GM19025 (cell line): ENCODE data around the gene COMT.

Source experiments
- ATAC-seq: cut with Tn5 transposase; IDR thresholded peaks from one replicate; pipeline ENCODE4 v1.9.1; 2021; ENCODE audit warnings: mild to moderate bottlenecking, low read depth, moderate library complexity; ENCODE audit not compliant: unreplicated experiment

The COMT gene

DNA sequence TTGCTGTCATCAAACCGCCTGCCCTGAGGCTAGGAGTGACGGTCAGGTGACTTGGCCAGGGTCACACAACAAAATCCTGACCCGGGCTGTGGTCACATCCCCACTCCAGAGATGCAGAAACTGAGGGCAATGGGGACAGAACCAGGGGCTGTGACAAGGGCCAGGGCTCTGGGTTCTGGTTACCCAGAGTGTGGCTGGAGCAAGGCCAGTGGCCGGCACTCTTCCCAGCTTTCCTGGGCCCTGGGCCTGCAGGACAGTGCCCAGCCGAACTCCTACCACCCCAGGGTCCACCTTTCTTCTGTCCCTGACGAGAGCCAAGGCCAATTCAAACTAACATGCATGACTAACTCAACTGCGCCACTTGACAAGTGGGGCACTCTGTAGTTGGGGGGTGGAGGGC lies 39.2 kb downstream of the COMT start:
- ATAC-seq, result no peak

DNA sequence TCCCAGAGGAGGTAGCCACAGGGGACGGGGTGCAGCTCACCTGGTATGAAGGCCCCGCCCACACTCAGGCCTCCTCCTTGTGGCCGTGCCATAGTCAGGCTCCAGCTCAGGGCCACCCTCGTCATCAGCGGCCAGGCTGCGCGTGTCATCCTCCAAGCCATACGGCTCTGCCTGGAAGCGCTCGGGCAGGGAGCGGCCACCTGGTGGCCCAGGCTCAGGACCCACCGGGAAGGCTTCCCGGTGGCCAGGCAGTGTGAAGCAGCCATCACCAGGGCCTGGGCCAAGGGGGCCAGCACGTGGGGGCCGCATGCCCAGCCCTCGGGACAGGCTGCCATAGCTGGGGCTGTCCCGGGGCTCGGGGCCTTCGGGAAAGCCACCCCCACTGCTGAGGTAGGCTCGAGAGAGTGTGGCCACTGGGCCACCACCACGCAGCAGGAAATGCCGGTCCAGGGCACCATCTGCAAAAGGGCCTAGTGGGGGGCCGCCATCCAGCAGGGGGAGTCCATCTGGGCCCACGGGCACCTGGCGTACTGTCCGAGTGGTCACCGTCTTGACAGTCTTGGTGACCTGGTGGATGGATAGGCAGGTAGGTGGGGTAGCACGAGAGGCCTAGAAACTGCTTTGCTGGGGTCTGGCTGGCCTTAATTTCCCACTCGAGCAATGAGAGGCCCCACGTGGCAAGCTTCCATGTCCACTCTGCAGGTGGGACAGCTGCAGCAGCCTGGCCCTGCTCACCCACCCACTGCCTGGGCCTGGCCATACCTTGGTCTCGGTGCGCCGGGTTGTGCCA lies 39.8 kb downstream of the COMT start:
- ATAC-seq, result no peak

DNA sequence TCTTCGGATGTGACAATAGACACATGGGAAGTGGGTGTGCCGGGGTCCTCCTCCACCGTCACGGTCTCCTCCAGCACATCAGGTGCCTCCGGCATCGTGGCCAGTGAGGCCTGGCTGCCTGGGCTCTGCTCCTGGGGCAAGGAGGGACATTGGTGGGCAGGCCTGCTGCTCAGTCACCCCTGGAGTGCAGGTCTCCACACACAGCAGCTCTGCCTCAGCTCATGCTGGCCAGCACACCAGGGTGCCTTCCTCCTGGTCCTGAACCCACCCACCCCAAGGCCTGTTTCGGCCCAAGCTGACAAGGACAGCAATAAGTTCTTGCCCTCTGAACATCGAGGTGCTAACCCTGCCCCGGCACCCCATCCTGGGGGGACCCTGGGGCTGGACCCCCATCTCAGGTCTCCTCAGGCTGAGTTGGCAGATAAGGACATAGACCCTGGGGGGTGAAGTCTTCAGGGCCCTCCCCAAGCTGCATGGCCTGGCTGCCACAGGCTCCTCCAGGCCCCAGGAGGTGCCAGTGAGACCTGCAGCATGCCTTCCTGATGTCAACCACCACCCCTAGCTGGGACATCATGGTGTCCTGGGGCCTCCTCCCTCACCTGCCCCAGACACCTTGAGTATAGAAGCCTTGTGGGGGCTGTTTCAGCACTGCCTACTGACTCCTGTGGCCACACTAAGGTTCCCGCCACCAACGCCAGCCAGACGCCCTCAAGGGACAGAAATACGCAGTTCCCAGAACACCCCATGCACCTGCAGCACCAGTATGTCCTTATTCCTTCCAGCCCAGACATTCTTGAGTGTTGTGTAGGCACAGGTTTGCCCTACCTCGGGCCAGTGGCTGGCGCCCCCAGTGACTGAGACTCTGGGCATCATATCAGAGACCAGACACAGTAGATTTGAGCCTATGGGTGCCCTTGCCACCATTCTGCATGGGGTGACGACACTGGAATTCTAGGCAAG lies 40.7 kb downstream of the COMT start:
- ATAC-seq, result no peak

DNA sequence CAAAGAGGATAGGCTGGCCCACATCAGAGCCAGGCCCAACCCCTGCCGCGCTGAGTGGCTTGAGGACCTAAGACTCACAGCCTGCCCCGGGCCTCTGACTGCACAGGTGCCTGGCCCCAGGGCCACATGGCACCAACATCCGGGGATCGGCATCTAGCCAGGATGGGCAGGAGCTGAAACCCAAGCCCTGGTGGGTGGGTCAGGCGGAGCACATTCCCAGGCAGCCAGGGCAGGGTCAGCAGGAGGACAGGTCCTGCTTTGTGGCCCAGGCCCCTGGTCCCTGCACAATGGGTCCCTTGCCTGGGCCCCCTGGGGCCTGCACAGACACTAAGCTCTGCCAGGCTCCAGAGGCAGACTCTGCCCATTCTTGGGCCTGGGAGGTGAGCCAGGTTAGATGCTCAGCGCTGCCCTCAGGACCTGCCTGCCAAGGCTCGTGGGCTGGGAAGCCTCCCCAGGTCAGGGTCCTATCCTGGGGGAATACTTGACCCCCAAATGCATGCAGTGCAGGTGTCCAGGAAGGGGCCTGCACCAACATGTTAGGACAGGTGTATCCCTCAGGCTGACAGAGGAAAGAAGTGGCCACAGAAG lies 41.5 kb downstream of the COMT start:
- no peak for ATAC-seq

DNA sequence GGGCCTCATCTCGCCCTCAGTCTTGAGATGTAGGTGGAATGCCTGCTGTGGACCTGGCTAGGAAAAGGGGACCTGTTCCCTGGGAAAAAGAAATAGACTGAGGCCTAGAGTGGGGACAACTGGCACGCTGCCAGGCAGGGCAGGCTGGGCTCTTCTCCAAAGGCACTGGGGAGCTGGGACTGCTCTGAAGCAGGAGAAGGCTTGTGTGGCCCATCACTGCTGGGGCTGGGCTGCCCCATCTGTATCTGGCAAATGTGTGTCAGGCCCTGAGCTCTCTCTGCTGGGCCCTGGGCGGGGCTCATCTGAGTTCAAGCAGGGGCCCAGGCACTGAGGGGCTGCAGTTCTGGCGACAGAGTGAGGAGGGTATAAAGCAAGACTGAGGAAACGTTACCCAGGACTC lies 42.2 kb downstream of the COMT start:
- ATAC-seq, result no peak

DNA sequence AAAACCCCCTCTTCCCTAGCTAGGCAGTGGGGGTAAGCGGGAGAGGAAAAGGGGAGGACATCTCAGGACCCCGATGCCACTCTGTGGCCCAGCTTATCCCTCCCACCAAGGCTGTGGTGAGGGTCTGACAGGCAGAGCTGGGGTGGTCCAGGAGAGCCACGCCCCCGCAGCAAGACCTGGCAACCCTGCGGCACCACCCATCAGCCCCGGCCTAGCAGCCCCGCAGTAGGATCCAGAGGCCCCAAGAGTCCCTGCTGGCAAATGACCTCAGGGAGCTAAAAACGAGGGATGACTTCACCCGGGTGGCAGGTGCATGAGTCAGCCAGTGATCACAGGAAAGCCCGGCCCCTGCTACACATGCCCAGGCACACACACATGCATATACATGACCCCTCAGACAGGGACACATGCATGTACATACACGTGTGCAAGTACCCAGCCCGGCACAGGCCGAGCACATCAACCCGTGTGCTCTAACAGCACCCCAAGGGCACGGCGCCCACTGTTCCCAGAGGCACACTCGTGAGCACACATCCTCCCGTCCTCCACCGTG lies 42.7 kb downstream of the COMT start:
- no peak for ATAC-seq

DNA sequence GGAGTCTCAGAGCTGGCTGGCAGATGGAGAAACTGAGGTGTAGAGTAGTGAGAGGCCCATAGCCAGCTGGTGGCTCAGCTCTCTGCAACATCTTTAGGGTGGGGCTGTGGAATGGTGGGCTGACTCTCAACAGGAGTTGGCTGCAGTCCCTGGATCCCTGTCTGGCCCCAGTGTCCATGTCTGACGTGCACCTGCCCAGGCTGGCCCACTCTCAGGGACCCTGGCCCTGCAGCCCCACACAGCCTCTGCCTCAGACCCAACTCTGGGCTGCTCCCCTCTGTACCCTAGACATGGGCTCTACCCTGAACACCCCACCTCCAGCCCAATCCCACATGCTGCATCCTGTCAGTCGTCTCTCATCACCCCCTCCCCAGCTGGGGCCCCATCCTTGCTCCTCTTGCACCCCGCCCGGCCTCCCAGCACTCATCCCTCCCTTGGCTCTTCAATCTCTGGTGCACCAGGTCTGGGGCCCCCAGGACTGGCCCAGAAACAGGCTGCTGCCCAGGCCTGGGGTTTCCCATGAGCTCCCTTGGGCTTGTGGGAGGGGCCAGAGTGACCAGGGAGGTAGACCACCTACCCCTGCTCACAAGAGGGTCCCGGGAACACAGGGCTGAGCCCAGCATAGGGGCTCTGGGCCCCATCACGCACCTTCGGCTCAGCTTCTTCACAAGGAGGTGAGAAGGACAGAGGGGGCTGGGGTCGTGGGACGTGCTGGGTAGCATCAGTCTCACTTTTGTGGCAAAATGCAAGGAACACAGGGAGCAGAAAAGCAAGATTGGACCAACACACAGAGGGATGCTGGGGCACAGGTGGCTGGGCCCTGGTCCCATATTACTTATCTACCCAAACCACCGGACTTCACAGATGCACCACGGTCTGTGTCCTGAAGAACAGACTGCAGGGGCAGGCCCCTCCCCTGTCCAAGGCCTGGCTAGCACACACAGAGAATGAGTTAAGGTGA lies 43.6 kb downstream of the COMT start:
- no peak for ATAC-seq

DNA sequence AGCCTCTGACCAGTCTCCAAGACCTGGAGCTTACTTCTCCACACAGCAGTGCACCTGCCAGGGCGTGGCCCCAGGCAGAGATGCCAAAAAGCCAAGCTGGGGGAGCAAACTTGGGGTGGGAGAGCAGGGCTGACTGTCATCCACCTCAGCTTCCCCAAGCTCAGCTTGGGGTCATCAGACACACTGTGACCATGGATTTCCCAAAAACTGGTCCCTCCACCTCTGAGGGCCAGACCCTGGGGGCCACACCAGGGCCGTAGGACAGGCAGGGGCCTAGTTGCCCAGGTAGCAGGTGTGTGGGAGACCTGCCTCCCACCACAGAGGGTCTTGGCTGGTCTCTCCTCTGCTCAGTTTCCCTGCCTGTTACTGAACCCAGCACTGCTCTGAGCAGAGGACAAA lies 44.4 kb downstream of the COMT start:
- ATAC-seq, result no peak

DNA sequence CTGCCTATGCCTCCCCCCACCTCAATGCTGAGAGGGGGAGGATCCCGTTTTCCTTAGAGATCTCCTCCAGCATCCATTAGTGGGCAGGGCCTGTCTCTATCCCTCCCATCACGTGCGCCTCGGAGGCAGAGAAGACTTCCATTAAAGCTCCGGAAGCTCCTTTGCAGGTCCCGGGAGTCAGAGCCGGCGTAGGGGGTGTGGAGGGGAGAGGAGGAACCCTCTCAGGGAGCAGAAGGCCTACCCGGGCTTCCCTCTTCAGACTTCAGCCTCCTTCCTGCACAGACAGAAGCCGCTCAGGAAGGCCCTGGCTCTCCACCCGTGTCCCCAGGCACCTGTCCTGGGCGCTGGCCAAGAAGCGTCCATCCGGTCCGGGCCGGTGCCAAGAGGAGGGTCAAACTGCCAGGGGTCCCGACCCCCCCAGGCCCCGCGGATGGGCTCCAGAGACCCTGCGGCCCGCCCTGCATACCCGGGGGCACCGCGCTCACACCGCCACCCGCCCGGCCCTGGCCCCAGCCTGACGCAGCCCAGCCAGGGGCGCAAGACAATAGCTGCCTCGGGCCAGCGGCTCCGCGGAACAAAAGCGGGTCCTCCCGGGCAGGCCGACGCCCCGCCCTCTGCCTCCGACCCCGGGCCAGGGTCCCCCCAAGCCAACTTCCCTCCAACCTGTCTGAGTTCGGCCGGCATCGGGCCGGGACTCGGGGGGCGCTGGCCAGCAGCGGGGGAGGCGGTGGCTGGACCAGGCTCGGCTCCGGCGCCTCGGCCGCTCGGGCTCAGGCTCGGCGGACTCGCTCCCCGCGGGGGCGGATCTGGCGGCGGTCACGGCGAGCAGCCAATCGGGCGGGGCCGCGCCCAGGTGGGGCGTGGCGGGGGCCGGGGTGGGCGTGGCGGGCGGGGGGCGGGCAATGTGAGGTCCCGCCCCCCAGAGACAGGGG lies 45.1 kb downstream of the COMT start:
- ATAC-seq, result no peak

DNA sequence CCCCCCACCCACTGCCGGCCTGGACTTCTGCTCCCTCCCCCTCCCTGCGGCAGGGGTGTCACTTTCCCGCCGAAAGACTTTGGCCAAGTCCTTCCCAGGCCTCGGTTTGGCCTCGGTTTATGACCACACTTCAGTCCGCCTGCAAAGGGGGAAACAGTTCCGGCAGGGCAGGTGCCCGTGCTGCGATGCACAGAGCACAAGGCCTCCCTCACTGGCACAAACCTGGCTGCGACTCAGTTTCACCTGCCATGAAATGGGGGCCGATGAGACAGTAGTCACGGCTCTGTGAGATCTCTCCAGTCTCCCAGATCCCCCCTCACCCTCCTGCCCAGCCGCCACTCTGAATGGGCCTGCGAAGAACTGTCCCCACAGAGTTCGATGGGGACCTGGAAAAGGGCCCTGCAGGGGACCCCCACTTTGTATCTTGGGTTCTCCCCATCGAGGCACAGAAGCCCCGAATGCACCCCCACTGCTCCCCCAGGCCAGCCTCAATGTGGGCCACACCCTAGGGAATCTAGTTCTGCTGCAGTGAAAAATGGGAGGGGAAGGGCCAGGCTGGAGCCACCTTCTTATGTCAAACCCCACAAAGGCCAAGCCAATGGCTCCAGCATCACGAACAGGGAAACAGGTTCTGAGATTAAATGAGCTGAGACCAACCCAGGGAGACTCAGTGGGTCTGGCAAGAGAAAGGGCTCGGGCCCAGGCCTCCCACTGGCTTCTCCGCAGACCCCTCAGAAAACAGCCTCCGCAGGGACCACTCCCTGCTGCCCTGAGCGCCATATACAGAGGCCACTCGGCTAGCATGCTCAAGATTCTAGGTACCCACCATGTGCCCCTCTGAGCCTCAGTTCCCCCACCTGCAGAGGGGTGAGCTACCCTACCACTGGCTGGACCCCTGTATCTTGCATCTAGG lies 46.1 kb downstream of the COMT start:
- no peak for ATAC-seq

DNA sequence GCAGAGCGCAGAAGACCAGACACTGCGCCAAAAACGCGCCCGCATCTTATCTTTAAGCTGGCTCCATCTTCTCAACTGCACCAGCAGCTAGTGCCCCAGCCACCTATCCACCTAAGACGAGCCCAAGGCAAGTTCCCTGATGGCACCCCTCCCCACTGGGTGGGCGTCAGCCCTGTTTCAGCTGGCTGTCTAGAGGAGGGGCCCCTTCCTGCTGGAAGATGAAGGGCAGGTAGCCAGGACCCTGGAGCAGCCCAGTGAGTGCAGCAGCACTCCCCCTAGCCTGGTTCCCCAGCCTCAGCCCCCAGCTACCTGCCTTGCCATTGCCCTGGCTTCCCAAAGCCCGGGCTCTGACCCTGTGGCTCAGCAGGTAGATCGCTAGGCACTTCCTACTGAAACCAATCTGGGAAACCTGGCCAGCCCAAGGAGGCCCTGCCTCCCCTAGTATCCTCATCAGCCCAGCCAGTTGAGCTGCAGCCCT lies 46.8 kb downstream of the COMT start:
- ATAC-seq, result no peak

DNA sequence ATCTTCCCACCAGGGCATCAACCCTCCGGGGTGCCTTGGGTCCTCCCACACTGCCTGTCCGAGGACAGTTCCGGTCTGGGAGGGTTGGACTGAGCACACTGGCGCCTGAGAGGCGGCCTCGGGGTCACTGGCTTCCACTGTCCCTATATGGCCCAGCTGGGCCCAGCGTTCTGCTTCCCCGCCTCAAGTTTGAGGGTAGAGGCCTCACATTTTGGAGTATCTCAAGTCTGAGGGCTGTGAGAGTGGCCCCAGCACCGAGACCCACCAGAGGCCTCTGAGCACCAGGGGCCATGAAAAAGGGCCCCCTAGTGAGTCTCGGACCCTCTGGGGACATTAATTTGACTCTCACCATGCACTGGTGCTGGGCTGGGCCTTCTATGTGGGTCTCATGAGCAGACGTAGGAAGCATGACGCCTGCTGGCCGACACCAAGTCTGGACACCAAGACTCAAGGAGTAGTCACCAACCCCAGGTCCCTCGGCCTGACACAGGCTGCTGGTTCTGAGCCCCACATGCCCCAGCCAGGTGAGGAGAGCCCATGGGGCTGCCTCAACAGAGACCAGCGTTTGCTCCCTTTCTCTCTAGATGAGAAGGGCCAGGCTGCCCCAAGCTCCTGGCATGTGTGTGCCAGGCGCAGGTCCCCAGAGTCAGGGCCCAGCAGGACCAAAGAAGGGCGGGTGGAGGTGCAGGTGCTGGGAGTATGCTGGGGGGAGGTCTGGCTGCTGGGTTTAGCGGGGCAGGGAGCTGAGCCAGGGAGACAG lies 47.6 kb downstream of the COMT start:
- no peak for ATAC-seq

DNA sequence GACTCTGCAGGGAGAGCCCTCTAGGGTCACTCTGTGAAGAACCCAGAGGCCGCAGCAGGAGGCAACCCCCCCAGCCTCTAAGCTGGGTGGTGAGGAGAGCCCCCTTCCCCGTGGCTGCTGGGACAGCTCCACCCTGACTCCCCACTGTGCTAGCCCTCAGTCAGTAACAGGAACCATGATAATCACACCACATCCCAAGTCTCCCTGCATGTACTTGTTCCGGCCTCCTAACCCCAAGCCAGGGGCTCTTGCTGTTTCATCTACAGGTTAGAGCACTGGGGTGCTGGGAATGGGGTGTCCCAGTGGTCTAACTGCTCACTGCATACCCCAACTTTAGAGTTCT lies 48.1 kb downstream of the COMT start:
- ATAC-seq, result no peak

DNA sequence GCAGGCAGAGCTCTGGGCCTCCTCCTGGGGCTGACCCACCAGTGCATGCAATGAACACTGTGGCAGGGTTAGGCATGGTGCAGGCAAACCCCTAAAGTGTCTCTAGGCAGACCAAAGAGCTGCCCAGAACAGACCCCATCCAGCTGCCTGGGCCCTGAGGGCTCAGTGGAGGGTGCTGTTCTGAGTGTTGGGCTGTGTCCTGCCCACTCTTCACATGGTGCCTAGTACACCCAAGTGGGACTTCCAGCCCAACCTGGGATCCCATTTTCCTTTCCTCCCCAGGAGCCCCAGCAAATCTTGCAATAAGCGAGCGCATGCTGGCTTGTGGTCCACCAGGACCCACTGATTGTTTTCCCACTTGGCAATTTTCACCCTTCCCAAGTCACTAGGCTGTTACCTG lies 48.6 kb downstream of the COMT start:
- no peak for ATAC-seq

DNA sequence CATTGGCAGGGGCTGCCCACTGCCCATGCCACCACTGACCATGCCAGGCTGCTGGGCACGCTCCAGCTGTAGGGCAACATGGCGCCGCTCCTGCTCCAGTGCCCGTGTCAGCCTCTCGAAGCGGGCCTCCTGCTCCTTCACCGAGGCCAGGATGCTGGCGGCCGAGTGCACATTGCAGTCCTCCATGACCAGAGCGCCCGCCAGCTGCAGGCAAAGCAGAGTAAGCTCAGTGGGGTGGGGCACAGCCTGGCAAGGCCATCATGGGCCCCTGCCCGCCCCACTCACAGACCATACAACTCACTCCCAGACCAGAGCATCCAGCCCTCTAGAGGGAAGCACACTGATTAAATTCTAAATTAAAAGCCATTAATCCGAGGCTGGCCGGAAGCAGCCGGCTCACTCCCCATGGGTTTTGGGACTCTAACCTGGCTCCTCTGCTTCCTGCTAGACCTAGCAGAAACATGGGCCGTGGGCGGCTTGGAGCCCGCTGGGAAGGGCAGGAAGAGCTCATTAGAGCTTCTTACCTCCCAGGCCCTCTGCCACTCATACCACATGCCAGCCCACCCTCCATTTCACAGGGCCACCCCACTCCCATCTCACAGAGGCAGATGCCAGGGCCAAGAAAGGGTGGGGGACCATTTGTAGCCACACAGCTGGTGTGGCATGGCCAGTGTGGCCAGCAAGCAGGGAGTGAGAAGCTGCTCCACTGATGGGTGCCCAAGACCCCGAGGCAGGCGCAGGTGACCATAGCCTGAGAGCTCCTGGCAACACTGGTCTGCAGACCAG lies 49.2 kb downstream of the COMT start:
- ATAC-seq, result no peak

DNA sequence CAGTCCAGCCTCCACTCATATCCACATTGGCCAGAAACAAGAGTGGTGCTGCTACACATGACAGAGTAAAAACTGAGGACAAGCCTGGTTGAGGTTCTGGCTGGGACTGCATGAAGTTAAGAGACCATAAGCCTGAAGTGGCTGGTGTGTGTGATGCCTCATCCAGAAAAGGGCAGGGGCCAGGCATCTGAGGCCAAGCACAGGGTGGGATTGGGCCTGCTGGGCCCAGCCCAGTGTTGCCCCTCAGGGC lies 49.7 kb downstream of the COMT start:
- ATAC-seq, result no peak
